HepG2 (cell line): Measurements from ENCODE around the gene RAB17. TPM values are rescaled to one million over a fixed set of nuclear protein-coding genes. Genes with fewer than 3 reads are reported as not detected.

Experiments used
- DR1 ChIP-seq: sonication (generic); formaldehyde crosslinking; IDR thresholded peaks from 2 replicates; pipeline ENCODE4 v1.8.0; 2021; ENCODE audit warnings: mild to moderate bottlenecking, missing genetic modification reagents, inconsistent platforms
- GABPA ChIP-seq, 2 experiments: IDR thresholded peaks; 2 replicates each; pipeline ENCODE4 v1.6.1; 2011 to 2016; ENCODE audit warnings: low read depth in 2 of 2, low read length in 1 of 2, missing biosample characterization in 1 of 2, missing genetic modification characterization in 1 of 2
- NR2F6 ChIP-seq, 2 experiments: IDR thresholded peaks; 2 replicates each; pipeline ENCODE4 v1.6.1; 2016; ENCODE audit warnings: antibody characterized with exemption in 1 of 2, mild to moderate bottlenecking in 1 of 2
- SMAD1 ChIP-seq: sonication (generic); formaldehyde crosslinking; IDR thresholded peaks from 2 replicates; pipeline ENCODE4 v1.4.0; 2020; ENCODE audit warnings: missing genetic modification reagents, low read depth, mild to moderate bottlenecking, borderline replicate concordance
- SNRNP70 ChIP-seq: fragments of 200-400 bp; formaldehyde crosslinking; IDR thresholded peaks from 2 replicates; pipeline ENCODE4 v1.6.1; 2017; ENCODE audit warnings: mild to moderate bottlenecking, low read depth, low read length, moderate library complexity
- TEAD3 ChIP-seq: optimal IDR thresholded peaks from 2 replicates; pipeline ENCODE3; 2016; ENCODE audit warnings: borderline replicate concordance
- ZNF556 ChIP-seq: sonication (generic); formaldehyde crosslinking; IDR thresholded peaks from 2 replicates; pipeline ENCODE4 v1.4.0; 2020; ENCODE audit warnings: mild to moderate bottlenecking, missing genetic modification reagents, borderline replicate concordance
- ZNF562 ChIP-seq: sonication (generic); formaldehyde crosslinking; IDR thresholded peaks from 2 replicates; pipeline ENCODE4 v1.8.0; 2022; ENCODE audit warnings: missing genetic modification reagents, borderline replicate concordance
- ZNF713 ChIP-seq: sonication (generic); formaldehyde crosslinking; IDR thresholded peaks from 2 replicates; pipeline ENCODE4 v1.4.0; 2020; ENCODE audit warnings: mild to moderate bottlenecking, missing genetic modification reagents
- ZNF883 ChIP-seq: sonication (generic); formaldehyde crosslinking; IDR thresholded peaks from 2 replicates; pipeline ENCODE4 v1.5.1; 2020; ENCODE audit warnings: mild to moderate bottlenecking, missing genetic modification reagents; ENCODE audit errors: not compliant biosample characterization
- polyA plus RNA-seq, 8 experiments: library from polyadenylated mRNA; depleted of rRNA in 3 of 8; stranded (reverse) in 7 of 8; unstranded in 1 of 8; fragments of >200 nt; fragmentation: Illumina TruSeq in 4 of 8; extraction: Trizol in 4 of 8; gene quantifications; 2 replicates each; pipeline versions ENCODE4 v1.2.1 to v1.2.3, GENCODE V29; 2011 to 2016; ENCODE audit warnings: low read depth in 4 of 8, missing spikeins in 1 of 8, mixed read lengths in 1 of 8; ENCODE audit not compliant: insufficient read depth in 1 of 8
- total RNA-seq, 5 experiments: library from RNA; depleted of rRNA; stranded (reverse); fragments of >200 nt; fragmentation: Illumina TruSeq; extraction: Trizol; gene quantifications; 2 replicates each; pipeline ENCODE4 v1.2.3, GENCODE V29; 2016; ENCODE audit warnings: low read depth in 1 of 5
- TF ChIP-seq, protein P1 (sequence below): sonication (generic); formaldehyde crosslinking; IDR thresholded peaks from 2 replicates; pipeline ENCODE4 v1.8.0; 2022; ENCODE audit warnings: mild to moderate bottlenecking, missing genetic modification reagents
- TF ChIP-seq, protein P2 (sequence below): IDR thresholded peaks from 2 replicates; pipeline ENCODE4 v1.6.1; 2018; ENCODE audit warnings: missing genetic modification reagents
- TF ChIP-seq, protein P3 (sequence below): sonication (generic); formaldehyde crosslinking; IDR thresholded peaks from 2 replicates; pipeline ENCODE4 v1.4.0; 2020; ENCODE audit warnings: missing genetic modification reagents, borderline replicate concordance

Gene RAB17
- total and polyA plus RNA-seq, 2 of the 13 experiments (the other 11 are each of a cell fraction or from before 2014, with no cell fraction given) = 68.0 to 124 TPM

DNA sequence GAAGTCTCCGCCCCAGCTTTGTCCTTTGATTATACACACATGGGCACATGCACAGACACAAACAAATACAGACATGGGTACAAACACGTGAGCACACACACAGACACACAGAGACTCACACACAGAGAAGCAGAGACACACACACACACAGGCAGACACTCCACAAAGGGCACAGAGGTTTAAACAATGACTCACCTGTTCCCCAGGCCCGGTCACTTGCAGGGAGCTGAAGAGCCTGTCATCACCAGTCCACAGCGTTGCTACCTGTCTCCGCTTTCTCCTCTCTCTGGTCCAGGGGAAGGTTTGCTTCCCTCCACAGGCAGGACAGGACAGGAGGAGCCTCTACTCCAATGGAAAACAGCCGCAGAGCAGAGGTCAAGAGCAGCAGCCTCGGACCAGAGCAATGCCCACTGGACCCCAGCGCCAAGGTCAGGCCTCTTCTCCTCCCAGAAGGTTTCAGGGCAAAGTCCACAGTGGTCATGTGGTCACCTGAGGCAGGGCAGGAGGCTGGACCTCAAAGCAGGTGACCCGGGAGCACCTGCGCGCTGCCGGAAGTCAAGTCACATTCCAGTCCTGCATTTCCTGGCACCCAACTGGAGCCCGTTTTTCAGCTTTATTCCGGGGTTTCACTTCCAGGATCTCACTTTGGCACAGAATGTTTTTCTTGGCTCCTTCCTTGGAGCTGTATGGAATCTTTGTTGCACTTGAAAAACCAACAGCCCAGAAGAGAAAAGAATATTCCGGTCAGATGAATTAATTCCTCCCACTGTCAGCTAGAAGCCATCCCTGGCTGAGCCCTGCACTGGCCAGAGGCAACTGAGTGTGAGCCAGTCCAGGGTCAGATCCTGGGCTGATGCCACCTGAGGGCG lies at the start of gene RAB17 (continued):
- TF ChIP-seq NR2F6 (IDR thresholded peaks at IDR 0.05) (peak; percentile 96), NR2F6 (CRISPR knock-in tag; IDR thresholded peaks at IDR 0.05) (peak; percentile 99), ZNF883 (CRISPR knock-in tag) (peak; percentile 87), SMAD1 (CRISPR knock-in tag) (peak; percentile 96; the same call in 1 of the 2 replicates), GABPA (IDR thresholded peaks at IDR 0.05; ENCODE audit: low read depth, low read length) (peak; percentile 70), GABPA (CRISPR knock-in tag; IDR thresholded peaks at IDR 0.05; ENCODE audit: low read depth) (peak; percentile 92), ZNF556 (CRISPR knock-in tag) (peak; percentile 96; the same call in 1 of the 2 replicates), SNRNP70 (no peak), DR1 (CRISPR knock-in tag) (peak; percentile 50; the same call in 1 of the 2 replicates), TEAD3 (peak; percentile 97), ZNF713 (CRISPR knock-in tag) (peak; percentile 32; the same call in 1 of the 2 replicates), ZNF562 (no peak)
- TF ChIP-seq, protein P1, sequence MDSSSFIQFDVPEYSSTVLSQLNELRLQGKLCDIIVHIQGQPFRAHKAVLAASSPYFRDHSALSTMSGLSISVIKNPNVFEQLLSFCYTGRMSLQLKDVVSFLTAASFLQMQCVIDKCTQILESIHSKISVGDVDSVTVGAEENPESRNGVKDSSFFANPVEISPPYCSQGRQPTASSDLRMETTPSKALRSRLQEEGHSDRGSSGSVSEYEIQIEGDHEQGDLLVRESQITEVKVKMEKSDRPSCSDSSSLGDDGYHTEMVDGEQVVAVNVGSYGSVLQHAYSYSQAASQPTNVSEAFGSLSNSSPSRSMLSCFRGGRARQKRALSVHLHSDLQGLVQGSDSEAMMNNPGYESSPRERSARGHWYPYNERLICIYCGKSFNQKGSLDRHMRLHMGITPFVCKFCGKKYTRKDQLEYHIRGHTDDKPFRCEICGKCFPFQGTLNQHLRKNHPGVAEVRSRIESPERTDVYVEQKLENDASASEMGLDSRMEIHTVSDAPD (CRISPR knock-in tag) = peak; percentile 70
- TF ChIP-seq, protein P2, sequence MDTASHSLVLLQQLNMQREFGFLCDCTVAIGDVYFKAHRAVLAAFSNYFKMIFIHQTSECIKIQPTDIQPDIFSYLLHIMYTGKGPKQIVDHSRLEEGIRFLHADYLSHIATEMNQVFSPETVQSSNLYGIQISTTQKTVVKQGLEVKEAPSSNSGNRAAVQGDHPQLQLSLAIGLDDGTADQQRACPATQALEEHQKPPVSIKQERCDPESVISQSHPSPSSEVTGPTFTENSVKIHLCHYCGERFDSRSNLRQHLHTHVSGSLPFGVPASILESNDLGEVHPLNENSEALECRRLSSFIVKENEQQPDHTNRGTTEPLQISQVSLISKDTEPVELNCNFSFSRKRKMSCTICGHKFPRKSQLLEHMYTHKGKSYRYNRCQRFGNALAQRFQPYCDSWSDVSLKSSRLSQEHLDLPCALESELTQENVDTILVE (CRISPR knock-in tag) = peak; percentile 79
- TF ChIP-seq, protein P3, sequence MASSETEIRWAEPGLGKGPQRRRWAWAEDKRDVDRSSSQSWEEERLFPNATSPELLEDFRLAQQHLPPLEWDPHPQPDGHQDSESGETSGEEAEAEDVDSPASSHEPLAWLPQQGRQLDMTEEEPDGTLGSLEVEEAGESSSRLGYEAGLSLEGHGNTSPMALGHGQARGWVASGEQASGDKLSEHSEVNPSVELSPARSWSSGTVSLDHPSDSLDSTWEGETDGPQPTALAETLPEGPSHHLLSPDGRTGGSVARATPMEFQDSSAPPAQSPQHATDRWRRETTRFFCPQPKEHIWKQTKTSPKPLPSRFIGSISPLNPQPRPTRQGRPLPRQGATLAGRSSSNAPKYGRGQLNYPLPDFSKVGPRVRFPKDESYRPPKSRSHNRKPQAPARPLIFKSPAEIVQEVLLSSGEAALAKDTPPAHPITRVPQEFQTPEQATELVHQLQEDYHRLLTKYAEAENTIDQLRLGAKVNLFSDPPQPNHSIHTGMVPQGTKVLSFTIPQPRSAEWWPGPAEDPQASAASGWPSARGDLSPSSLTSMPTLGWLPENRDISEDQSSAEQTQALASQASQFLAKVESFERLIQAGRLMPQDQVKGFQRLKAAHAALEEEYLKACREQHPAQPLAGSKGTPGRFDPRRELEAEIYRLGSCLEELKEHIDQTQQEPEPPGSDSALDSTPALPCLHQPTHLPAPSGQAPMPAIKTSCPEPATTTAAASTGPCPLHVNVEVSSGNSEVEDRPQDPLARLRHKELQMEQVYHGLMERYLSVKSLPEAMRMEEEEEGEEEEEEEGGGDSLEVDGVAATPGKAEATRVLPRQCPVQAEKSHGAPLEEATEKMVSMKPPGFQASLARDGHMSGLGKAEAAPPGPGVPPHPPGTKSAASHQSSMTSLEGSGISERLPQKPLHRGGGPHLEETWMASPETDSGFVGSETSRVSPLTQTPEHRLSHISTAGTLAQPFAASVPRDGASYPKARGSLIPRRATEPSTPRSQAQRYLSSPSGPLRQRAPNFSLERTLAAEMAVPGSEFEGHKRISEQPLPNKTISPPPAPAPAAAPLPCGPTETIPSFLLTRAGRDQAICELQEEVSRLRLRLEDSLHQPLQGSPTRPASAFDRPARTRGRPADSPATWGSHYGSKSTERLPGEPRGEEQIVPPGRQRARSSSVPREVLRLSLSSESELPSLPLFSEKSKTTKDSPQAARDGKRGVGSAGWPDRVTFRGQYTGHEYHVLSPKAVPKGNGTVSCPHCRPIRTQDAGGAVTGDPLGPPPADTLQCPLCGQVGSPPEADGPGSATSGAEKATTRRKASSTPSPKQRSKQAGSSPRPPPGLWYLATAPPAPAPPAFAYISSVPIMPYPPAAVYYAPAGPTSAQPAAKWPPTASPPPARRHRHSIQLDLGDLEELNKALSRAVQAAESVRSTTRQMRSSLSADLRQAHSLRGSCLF (CRISPR knock-in tag) = no peak
